ENCODE measurements around the gene PDE9A.

DNA sequence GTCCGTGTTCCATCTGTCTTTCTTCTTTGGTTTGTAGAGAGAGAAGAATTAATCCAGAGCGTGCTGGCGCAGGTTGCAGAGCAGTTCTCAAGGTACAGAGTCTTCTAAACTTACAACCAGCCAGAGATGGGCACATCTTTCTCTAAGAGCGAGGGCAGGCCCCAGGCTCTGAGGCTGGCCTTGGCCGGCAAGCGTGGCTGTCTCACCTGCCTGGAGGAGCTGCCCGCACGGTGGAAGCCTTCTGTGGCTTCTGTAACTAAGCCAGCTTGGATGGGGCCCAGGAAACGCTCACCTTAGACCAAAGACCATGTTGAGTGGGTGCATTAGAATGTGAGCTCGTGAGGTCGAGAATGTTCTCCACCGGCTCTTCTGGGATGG lies 78.6 kb downstream of the PDE9A start:
- no peak for TF ChIP-seq EZH2phosphoT487 (IDR thresholded peaks at IDR 0.05; ENCODE audit: insufficient read depth, low read depth)
- no peak for TF ChIP-seq EZH2 (IDR thresholded peaks at IDR 0.05; ENCODE audit: insufficient read depth, poor library complexity, severe bottlenecking)
